Kidney (tissue), 14 donors: ENCODE data around the gene MCF2L. TPM values are rescaled to one million over a fixed set of nuclear protein-coding genes. Genes with fewer than 3 reads are reported as not detected.

ENCODE experiments used
- DNase-seq, 5 donors: peaks; one replicate each; pipeline ENCODE4 v3.0.0-alpha.2; 2013 to 2020
- FAIRE-seq: peaks from 2 replicates; lab custom pipeline; 2012; peaks lifted over from hg19 to GRCh38; lab: Jason Lieb, UNC
- H3K27ac ChIP-seq, 2 donors: one replicate each; pipeline ENCODE4 v1.7.0; 2013; ENCODE audit warnings: low read depth in 2 of 2, low read length in 2 of 2, inconsistent platforms in 1 of 2
- H3K27me3 ChIP-seq: one replicate; pipeline ENCODE4 v1.7.1; 2013; ENCODE audit warnings: low read length, inconsistent platforms; ENCODE audit not compliant: control insufficient read depth, insufficient read depth
- H3K36me3 ChIP-seq, 3 donors: one replicate each; pipeline versions ENCODE4 v1.7.0 to v1.7.1; 2013; ENCODE audit warnings: low read length in 3 of 3, control low read depth in 1 of 3, inconsistent platforms in 1 of 3; ENCODE audit not compliant: insufficient read depth in 3 of 3, control insufficient read depth in 2 of 3
- H3K4me1 ChIP-seq, 3 donors: one replicate each; pipeline versions ENCODE4 v1.7.0 to v1.7.1; 2013; ENCODE audit warnings: low read length in 3 of 3, inconsistent platforms in 1 of 3, low read depth in 1 of 3; ENCODE audit not compliant: control insufficient read depth in 2 of 3, insufficient read depth in 2 of 3
- H3K4me3 ChIP-seq, 3 donors: one replicate each; pipeline versions ENCODE4 v1.7.0 to v1.8.1; 2013; ENCODE audit warnings: low read length in 3 of 3, control low read depth in 1 of 3, inconsistent platforms in 1 of 3
- H3K9ac ChIP-seq, 3 donors: one replicate each; pipeline versions ENCODE4 v1.7.0 to v1.7.1; 2013; ENCODE audit warnings: low read length in 3 of 3, control low read depth in 1 of 3, inconsistent platforms in 1 of 3
- H3K9me3 ChIP-seq, 3 donors: one replicate each; pipeline versions ENCODE4 v1.7.0 to v1.7.1; 2013; ENCODE audit warnings: low read length in 3 of 3, control low read depth in 1 of 3, inconsistent platforms in 1 of 3; ENCODE audit not compliant: control insufficient read depth in 2 of 3, insufficient read depth in 1 of 3
- CTCF ChIP-seq: IDR thresholded peaks from 3 replicates; pipeline ENCODE4 v1.5.1; 2012; ENCODE audit warnings: mild to moderate bottlenecking, moderate library complexity, borderline replicate concordance; ENCODE audit not compliant: insufficient read depth; ENCODE audit errors: extremely low read depth
- intact Hi-C: fragments of 100-400 bp; cut with DNase I; formaldehyde crosslinking; loops from one replicate; pipeline ENCODE4 v1.11.1; 2022
- polyA plus RNA-seq: library from polyadenylated mRNA; stranded (reverse); fragments of 350-450 nt; fragmentation: Illumina TruSeq; extraction: RNeasy Lipid Tissue Mini Kit (QIAGEN cat#74804); gene quantifications from one replicate; pipeline ENCODE4 v1.2.3, GENCODE V29; 2014; ENCODE audit warnings: low read depth, low replicate concordance; ENCODE audit not compliant: insufficient read depth
- total RNA-seq: library from RNA; stranded (reverse); fragmentation: NEBNext Ultra II Directional; extraction: Animal tissue kit (Norgen Biotek cat#: 25700); gene quantifications from one replicate; pipeline ENCODE4 v1.2.1, GENCODE V29; 2021
- donor health status: control.
- donor health status: control.
- donor health status: control.
- donor health status: control.
- donor health status: control.
- donor health status: DM: yes; HTN: yes; CAD: no.
- donor health status: Normal renal cell carcinoma (clear cell type).

The MCF2L gene
- total and polyA plus RNA-seq, 2 donors from 2014 or later, result 12.1 to 61.9 TPM

GRCh38 chr13:113117335-113117872 lies 148.4 kb downstream of the MCF2L start:
- DNase-seq, result peak in 2 of 5 donors; percentile 22 to 52
- H3K9me3 ChIP-seq, result no peaks in the 10 kb centered on the region
- no peaks in the 10 kb centered on the region for H3K4me1 ChIP-seq
- TF ChIP-seq CTCF, result no peak
- intact Hi-C loops, result no loop called here
- no peak for FAIRE-seq
- H3K4me3 ChIP-seq, result no peak overlapping the region
- no peaks in the 10 kb centered on the region for H3K36me3 ChIP-seq
- H3K27me3 ChIP-seq, result no peaks in the 10 kb centered on the region
- no peak overlapping the region for H3K9ac ChIP-seq
- H3K27ac ChIP-seq, result no peak overlapping the region

GRCh38 chr13:113117911-113118260 lies 148.9 kb downstream of the MCF2L start:
- Histone ChIP-seq H3K27ac (no peak overlapping the region), H3K4me3 (no peak overlapping the region), H3K36me3 (no peaks in the 10 kb centered on the region), H3K4me1 (peaks cover 0 to under 1% (median 0%) of the 10 kb centered on the region in 3 donors), H3K27me3 (no peaks in the 10 kb centered on the region), H3K9me3 (no peaks in the 10 kb centered on the region), H3K9ac (no peak overlapping the region)
- DNase-seq (peak in 2 of 5 donors; percentile 5 to 27), FAIRE-seq (no peak)
- no peak for TF ChIP-seq CTCF
- intact Hi-C loops, result no loop called here

- Histone ChIP-seq H3K27me3 (no peaks in the 10 kb centered on the region), H3K9ac (no peak overlapping the region), H3K4me1 (peaks cover 0 to 3% (median 0%) of the 10 kb centered on the region in 3 donors), H3K36me3 (no peaks in the 10 kb centered on the region), H3K4me3 (no peak overlapping the region), H3K27ac (no peak overlapping the region), H3K9me3 (no peaks in the 10 kb centered on the region)
- peak in 3 of 5 donors; percentile 5 to 71 (median 27) for DNase-seq
- TF ChIP-seq CTCF, result no peak
- intact Hi-C loops, result no loop called here
- FAIRE-seq, result no peak
These were observed 149.4 kb downstream of the MCF2L start for GRCh38 chr13:113118261-113119021.
